Measurements from ENCODE around the gene LBX2.

The LBX2 gene

GRCh38 chr2:74457129-74457548, 42.3 kb downstream of the LBX2 start:
- DNase-seq (ENCODE audit: low read depth), result no peak

GRCh38 chr2:74454654-74455511, 44.5 kb downstream of the LBX2 start, which contains the start of gene INO80B:
TSS of gene INO80B (plus strand) at chr2:74455087. CDS start at chr2:74455117, 30 bp downstream.
- DNase-seq (ENCODE audit: low read depth), result peak; percentile 89

- no peak for DNase-seq (ENCODE audit: low read depth)
Observed at GRCh38 chr2:74450570-74451190, 48.7 kb downstream of the LBX2 start.

- DNase-seq (ENCODE audit: low read depth), result no peak
Observed at GRCh38 chr2:74448771-74449170, 50.6 kb downstream of the LBX2 start.
